WTC11 (cell line): Measurements from ENCODE around the gene GID8.

Experiments
- CTCF ChIP-seq: fragments of 200-600 bp; IDR thresholded peaks from 2 replicates; pipeline ENCODE4 v1.8.0; 2022; ENCODE audit warnings: antibody characterized with exemption
- MAX ChIP-seq: sonication (generic); formaldehyde crosslinking; IDR thresholded peaks from 2 replicates; pipeline ENCODE4 v1.8.0; 2022; ENCODE audit warnings: mild to moderate bottlenecking, missing genetic modification reagents
- TF ChIP-seq, protein P1 (sequence below): sonication (generic); formaldehyde crosslinking; IDR thresholded peaks from 2 replicates; pipeline ENCODE4 v1.8.1; 2023; ENCODE audit warnings: mild to moderate bottlenecking, missing genetic modification reagents

- TF ChIP-seq, protein P1, sequence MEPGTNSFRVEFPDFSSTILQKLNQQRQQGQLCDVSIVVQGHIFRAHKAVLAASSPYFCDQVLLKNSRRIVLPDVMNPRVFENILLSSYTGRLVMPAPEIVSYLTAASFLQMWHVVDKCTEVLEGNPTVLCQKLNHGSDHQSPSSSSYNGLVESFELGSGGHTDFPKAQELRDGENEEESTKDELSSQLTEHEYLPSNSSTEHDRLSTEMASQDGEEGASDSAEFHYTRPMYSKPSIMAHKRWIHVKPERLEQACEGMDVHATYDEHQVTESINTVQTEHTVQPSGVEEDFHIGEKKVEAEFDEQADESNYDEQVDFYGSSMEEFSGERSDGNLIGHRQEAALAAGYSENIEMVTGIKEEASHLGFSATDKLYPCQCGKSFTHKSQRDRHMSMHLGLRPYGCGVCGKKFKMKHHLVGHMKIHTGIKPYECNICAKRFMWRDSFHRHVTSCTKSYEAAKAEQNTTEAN (CRISPR knock-in tag) = no peak
- peak; percentile 68 for TF ChIP-seq MAX (CRISPR knock-in tag)
- TF ChIP-seq CTCF = no peak
Observed at GRCh38 chr20:62952373-62952967, 14.5 kb downstream of the GID8 start, which contains the start of gene SLC17A9.
